COLO829 (cell line): ENCODE results near the gene PAGE1.
"Not testable (repeated sequence)": the region's sequence is repeated elsewhere in the genome, so short reads cannot be mapped to it uniquely, and the experiment has no call there.

Experiments
- DNase-seq: peaks from one replicate; pipeline ENCODE4 v3.0.0; 2012; ENCODE audit warnings: low spot score

PAGE1 gene, protein sequence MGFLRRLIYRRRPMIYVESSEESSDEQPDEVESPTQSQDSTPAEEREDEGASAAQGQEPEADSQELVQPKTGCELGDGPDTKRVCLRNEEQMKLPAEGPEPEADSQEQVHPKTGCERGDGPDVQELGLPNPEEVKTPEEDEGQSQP

DNA sequence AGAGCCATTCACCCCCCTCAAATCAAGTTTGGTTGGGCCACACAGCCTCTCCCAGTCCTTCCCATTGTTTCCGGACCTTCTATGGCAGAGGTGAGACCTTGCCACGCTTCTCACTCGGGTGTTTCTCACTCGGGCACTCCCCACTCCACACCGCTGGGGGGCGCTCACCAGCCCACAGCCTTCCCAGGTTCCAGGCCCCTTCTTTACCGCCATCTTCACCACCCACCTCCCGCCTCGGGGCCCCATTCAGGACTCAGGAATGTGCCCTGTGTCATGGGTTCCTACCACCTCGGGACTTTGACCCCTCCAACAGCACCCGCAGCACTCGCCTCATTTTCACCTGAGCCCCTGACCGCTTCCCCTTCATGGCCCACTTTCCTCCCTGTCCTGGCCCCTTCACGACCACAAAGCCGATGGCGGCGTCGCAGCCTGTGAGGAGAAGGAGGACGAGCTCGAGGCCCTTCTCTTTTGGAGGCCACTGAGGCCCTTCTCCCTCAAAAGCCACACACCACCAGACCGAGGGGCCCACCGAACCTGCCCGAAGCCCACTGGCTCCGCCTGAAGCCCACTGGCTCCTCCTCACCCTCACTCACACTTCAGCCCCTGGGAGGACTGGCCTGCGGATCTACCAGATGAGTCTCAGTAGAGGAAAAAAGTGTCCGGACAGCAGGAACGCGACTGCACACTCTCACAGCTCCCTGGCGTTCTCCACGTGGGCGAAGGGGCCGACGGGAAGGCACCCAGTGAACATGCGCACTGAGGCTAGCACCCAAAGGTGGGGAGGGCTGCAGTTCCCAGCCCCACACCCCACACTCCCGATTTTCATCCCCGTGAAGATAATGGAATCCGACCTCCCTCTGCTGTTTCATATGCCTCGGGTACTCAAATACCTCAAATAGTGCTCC is at the start of gene PAGE1:
Gene PAGE1 (minus strand): TSS at position 709 of the 905 bp plus-strand sequence. CDS start 1,214 bp downstream, outside the sequence.
- DNase-seq, result no peak

DNA sequence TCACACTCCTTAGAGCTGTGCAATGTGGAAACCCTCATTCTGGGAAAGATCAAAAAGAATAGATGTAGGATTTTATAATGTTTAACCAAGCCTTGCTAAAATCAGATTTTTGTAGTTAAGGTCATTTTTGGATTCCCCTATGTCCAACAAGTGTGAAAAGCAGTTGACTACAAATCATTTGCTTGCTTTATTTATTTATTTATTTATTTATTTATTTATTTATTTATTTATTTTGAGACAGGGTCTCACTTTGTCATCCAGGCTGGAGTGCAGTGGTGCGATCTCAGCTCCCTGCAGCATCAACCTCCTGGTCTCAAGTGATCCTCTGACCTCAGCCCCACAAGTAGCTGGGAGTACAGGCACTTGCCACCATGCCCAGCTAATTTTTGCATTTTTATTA is 45.7 kb upstream of the PAGE1 start:
- DNase-seq, result not testable (repeated sequence)

DNA sequence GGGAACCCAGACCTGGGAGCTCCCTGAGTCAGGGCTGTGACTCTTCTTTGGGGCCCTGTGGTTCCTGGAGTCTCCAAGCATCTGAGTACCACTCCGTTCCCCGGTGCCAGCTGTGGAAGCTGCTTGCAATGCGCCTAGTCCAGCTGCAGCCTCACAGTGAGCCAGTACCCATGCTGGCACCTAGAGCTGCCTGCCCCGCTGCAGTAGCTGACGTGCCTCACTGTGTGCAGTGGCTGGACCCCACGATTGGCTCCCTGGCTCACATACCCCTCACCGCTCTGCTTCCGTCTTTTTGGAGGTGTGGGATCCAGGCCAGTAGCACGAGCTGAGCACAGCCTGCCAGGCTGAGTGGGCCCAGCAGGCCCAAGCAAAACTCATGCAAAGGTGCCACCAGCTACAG is 32.1 kb upstream of the PAGE1 start:
- DNase-seq, result no peak

DNA sequence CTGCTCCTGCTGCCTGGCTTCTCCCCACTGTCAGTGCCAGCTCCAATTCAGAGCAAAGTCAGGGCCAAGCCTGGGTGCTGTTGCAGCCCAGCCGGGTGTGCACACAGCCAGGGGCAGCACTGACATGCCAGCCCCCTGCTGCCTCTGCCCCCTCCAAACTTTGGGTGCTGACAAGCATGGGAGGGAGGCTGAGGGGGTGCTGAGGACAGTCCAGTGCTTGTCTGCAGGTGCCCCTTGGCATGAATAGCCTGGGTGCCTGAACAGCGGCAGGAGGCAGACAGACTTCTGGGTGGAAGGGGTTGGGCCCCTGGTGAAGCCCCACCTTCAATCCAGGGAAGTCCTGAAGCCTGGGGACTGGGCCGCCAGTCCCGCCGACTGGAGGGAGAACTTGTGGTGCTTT is 31.2 kb upstream of the PAGE1 start:
- no peak for DNase-seq

DNA sequence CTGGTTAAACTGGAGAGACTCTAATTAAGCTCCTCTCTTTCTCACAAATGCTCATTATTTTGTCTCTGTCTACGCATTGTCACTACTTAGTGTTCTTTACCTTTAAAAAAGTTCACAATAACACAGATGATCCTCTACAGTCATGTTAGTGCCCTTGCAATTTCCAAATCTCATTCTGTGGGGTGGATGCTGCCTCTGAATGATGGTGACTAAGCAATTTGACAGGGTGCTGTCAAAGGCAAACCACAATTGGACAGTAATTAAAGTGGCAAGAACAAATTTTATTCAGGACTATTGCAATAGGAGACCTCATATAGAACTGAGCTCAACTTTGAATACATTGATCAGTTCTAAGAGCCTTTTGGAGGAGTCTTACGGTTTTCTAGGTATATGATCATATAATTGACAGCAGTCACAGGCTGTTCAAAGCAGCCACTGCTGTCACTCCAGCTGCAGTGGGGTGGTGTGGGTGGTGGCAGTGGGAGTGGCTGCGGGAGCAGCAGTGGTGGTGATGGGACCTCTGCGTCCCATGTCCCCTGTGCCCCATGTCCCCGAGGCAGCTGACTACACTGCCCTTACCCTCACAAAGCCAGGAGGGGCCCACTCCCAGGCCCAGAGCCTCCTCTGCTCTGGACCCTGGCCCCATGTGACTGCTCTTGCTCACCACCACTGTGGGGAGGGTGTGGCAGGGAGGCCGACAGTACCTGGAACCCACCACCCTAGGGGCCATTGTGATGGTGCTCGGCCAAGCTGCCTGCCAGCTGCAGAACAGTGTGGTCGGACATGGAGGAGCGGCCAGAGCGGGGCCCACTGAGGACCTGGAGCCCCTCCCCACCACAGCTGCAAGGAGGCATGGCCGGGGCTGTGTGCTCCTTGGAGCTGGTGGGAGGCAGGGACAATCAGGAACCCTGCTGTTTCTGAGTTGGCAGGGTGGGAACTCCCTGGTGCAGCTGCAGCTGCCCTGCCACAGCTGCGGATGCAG is 30.4 kb upstream of the PAGE1 start:
- DNase-seq, result no peak

DNA sequence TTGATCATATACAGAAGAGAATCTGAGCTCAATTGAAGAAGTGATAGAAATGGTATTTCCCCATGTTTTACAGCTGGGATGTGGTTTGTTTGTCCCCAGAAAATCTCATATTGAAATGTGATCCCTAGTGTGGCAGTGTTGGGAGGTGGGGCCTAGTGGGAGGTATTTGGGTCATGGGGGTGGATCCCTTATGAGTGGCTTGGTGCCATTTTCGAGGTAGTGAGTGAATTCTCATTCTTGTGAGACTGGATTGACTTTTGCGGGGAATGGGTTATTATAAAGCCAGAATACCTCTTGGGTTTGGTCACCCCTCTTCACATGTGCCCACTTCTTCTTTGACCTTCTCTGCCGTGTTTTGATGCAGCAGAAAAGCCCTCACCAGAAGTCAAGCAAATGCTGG is 29.6 kb upstream of the PAGE1 start:
- no peak for DNase-seq

DNA sequence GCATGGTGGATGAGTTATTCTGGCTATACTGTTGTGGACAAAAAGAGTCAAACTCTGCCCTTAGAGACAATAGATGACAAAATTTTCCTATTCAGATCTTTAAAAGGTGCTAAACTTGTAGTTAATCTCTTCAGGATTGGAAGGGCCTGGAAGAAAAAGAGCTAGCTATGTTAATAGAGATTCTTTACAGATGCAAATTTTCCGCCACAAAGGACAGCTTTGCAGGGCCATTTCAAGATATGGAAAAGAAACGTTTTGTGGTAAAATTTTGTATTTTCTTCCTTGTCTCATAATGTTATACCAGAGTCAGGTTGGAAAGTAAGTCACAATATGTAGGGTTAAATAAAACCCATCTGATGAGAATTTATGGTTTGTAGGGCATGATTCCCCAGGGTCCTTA is 24.3 kb upstream of the PAGE1 start:
- not testable (repeated sequence) for DNase-seq

DNA sequence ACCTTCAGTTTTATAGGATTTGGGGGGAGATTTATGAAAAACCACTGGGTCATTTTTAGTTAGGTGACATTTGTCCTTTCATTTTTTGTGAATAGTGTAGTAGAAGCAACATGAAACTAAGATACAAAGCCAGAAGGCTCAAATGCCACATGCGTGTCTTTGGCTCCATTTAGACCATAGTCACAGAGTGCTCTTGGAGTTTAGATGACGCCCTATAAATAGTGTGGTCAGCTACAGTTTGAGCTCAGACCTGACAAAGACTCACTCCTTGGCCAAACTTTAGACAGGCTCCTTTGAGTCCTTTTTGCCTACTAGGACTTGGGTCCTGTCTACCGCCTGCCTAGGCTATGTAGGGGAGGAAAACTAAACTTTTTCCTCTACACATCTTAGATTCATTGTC is 16.8 kb upstream of the PAGE1 start:
- no peak for DNase-seq

DNA sequence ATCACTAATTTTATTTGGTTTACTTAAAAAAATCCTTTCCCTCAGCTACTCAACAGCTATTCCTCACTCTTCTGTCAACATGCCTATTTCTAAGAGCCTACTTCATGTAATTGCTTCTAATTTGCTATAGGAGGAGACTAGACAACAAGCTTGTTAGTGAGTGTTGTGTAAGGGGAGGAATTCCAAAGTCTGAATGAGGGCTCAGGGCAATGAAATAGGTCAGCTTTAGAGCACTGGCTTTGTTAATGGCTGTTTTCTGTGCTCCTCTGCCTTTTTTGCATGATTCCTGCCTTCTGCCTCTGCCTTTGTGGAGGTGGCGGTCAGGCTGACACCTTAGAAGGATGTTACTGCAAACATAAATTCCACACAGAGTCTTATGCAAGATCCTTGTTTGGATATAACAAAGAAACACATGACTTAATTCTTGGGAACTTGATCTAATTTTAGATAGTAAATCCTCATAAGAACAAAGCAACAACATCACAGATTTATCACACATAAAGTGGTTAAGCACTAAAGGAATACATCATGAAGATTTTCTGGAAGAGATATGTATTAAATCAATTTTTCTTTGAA is 15.0 kb upstream of the PAGE1 start:
- DNase-seq, result no peak

DNA sequence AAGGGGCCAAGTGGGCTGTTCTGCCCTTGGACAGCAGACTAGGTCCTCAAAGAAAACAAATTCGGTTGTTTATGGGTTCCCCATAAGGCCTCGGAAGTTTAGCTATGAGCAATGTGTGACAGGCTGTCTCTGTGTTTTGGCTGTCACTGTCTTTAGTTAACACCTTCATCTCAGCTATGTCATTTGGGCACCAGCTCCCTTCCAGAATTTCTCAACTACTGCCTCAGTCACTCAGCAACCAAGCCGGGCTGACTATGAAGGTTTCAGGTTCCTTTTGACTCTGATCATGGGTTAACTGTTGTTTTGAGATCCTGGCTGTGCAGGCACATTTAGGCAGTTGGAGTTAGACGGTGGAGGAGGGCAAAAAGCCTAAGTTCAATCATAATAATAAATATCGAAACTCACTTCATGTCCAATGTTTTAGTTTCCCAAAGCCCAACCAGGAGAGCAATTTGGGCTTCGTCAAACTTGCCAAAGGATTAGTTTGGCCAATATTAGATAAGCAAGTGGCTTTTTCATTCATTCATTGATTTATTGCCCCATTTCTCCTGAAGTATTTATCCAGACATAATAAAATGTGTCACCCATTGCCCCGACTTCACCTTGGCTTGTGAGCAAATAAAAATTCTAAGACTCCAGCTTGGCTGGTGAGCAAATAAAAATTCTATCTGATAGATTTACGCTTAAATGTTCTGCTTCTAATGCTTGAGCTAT is 9.1 kb upstream of the PAGE1 start:
- no peak for DNase-seq

DNA sequence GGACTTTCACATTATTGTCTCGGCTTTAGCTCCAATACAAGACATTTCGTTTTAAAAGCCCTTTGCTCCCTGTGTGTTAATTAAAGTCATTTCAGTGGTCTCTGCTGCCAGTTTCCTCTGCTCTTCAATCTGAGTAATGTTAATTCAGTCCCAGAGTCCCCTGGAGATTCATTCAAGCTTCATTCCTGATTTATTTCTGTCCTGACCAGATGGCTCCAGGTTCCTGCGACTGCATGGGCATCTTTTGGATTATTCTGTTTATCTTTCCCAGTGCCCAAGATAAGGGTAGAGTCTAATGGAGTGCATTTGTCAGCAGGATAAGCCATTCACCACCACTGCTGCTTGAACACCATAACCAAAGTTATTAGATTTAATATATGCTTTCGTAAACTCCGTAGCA is 6.1 kb upstream of the PAGE1 start:
- DNase-seq, result no peak

DNA sequence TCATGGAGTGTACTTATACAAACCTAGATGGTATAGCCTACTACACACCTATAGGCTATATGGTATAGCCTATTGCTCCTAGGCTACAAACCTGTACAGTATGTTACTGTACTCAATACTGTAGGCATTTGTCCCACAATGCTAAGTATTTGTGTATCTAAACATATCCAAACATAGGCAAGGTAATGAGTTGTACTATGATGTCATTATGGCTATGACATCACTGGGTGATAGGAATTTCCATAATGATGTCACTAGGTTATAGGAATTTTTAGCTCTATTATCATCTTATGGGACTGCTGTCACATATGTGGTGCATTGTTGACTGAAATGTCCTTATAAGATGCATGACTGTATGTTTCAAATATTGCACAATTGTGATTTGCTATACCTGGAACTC is 5.5 kb upstream of the PAGE1 start:
- no peak for DNase-seq

DNA sequence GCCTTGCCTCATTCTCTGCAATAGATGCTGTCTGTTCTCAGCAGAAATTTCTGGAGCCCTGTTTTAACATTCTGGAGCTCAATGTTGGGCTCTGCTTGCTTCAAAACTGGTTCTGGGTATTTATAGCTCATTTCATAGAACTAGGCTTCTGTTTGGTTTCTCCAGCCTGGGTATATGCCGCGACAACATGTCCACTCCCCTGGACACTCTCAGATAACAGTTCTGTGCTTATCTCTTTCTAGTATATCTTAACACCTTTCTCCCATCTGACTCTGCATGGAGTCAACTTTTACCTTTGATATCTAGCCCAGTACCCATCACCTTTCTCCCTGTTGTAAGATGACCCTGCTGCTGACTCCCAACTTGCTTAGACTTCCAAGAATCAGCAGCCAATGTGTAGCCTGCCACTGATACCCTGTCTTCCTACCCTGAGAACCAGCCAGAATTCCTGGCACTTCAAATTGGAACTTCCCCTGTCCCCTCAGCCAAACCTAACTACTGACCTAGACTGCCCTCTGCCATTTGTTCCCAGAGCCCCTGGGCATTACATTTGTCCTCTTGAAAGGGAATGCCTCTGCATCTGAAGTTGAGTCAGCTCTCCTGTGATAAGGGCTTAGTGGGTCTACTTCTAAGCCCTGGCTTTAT is 20.6 kb downstream of the PAGE1 start:
- DNase-seq, result no peak

DNA sequence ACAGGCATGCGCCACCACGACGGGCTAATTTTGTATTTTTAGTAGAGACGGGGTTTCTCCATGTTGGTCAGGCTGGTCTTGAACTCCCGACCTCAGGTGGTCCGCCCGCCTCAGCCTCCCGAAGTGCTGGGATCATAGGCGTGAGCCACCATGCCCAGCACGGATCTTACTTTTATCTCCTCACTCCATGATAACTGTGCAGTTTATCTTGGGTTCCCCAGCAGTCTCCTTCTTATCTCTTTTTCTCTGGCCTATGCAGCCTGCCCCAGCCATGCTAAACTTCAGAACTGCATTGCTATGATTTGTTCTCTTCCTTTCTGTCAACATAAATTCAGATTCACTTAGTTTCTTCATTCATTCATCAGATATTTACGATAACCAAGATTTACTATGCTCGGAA is 22.4 kb downstream of the PAGE1 start:
- no peak for DNase-seq

DNA sequence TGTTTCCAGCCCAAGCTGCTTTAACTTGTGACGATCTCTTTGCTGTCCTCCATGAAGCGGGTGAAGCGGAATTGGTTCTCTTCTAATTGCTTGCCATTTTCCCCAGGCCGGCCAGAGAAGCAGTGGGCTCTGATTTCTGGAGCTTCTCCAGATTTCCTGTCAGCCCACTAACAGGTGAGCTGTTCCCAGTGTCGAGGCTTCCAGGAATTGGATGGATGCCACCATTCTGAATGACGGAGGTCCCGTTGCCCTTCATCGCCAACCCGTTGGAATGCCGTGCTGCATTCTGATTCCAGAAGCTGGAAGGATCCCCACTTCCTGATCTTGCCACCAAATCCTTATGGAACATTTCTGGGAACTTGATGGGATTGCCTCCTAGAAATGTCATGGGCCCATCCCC is 31.0 kb downstream of the PAGE1 start:
- no peak for DNase-seq

DNA sequence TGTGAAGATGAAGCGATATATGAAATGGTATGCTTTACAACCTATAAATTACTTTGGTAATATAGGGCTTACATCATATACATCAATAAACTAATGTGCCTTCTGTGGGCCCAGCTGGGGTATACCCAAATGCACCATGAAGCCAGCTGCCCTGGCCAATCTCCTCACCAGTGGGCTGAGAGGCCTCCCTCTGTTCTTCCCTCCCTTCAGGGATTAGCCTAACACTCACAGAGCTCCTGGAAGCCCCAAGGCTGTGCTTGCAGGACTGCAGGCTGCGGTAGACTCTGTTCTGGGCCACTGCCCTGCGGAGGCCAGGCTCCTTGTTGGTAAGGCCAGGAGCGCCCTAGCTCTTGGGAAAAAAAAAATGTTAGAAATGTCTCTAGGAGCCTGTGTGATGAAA is 33.9 kb downstream of the PAGE1 start:
- no peak for DNase-seq

DNA sequence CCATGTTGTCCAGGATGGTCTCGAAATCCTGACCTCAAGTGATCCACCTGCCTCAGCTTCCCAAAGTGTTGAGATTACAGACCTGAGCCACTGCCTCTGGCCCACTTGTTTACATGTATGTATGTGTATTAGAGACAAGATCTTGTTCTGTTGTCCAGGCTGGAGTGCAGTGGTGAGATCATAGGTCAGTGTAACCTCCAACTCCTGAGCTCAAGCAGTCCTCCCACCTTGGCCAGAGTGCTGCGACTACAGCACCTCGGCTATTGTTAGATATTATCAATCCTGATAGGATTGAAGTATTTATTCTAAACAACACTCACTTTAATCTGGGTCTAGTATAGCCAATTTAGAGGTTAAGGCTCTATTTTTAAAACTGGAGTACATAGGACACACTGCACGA is 36.0 kb downstream of the PAGE1 start:
- no peak for DNase-seq

DNA sequence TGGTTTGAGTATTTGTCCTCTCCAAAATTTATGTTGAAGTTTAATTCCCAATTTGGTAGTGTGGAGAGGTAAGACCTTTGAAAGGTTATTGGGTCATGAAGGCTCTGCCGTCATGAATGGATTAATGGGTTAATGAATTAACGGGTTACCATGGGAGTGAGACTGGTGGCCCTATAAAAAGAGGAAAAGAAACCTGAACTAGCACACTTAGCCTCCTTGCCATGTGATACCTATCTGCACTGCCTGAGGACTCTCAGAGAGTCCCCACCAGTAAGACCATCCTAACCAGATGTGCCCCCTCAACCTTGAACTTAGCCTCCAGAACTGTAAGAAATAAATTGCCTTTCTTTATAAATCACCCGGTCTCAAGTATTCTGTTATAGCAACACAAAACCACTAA is 39.3 kb downstream of the PAGE1 start:
- no peak for DNase-seq

DNA sequence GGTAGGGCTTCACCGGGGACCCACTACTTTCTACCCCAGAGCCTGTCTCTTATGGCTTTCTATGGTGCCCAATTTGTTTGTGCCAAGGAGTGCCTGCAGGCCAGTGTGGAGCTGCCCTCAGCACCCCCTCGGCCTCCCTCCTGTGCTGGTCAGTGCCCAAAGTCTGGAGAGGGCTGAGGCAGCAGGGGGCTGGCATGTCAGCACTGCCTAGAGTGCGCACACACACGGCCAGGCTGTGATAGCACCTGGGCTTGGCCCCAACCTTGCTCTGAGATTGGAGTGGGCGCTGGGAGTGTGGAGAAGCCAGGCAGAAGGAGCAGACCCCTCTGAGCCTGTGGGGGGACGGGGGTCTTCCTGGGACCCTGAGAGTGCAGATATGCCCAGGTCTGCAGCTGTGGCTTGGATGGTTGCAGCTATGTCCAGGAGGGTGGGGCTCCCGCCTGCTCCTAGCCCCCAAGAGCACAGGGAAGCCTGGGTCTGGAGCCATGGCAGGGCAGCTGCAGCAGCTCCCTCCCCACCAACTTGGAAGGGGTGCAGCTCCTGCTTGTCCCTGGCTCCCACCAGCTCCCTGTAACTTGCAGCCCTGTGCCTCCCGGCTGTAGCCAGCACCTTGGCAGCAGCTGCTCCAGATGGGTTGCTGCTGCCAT is 50.7 kb downstream of the PAGE1 start:
- no peak for DNase-seq
